CD14-positive monocyte (primary cell): ENCODE measurements around the gene CACNA1E. TPM values are rescaled to one million over a fixed set of nuclear protein-coding genes. Genes with fewer than 3 reads are reported as not detected.
A peak's percentile ranks its signal among the peaks of the same experiment; 100 is the strongest.

Experiments used
- DNase-seq, 3 donors: peaks; one replicate each; pipeline ENCODE4 v3.0.0-alpha.2; 2011 to 2022
- H2AFZ ChIP-seq: 2 replicates; pipeline ENCODE4 v1.6.0; 2012; ENCODE audit warnings: mild to moderate bottlenecking, low read depth, low read length, inconsistent platforms; ENCODE audit not compliant: insufficient read depth, poor library complexity, severe bottlenecking
- H3K27ac ChIP-seq, 2 donors: 1 replicate in 1 of 2; 2 replicates in 1 of 2; pipeline ENCODE4 v1.5.1; 2012 to 2013; ENCODE audit warnings: low read length in 2 of 2, control low read depth in 1 of 2, inconsistent platforms in 1 of 2, low read depth in 1 of 2, mild to moderate bottlenecking in 1 of 2
- H3K27me3 ChIP-seq, 2 donors: one replicate each; pipeline versions ENCODE4 v1.6.0 to v1.6.1; 2011 to 2013; ENCODE audit warnings: low read length in 2 of 2; ENCODE audit not compliant: control insufficient read depth in 2 of 2, insufficient read depth in 2 of 2
- H3K36me3 ChIP-seq, 2 donors: replicated peaks in 1 of 2; 1 replicate in 1 of 2; 2 replicates in 1 of 2; pipeline versions ENCODE4 v1.5.1 to v1.6.1; 2012 to 2013; ENCODE audit warnings: low read length in 2 of 2, control low read depth in 1 of 2, inconsistent platforms in 1 of 2, mild to moderate bottlenecking in 1 of 2; ENCODE audit not compliant: insufficient read depth in 2 of 2, control insufficient read depth in 1 of 2
- H3K4me1 ChIP-seq, 2 donors: 1 replicate in 1 of 2; 2 replicates in 1 of 2; pipeline versions ENCODE4 v1.5.1 to v1.6.1; 2012 to 2013; ENCODE audit warnings: low read length in 2 of 2, control low read depth in 1 of 2, inconsistent platforms in 1 of 2, mild to moderate bottlenecking in 1 of 2, moderate library complexity in 1 of 2; ENCODE audit not compliant: insufficient read depth in 2 of 2, control insufficient read depth in 1 of 2
- H3K4me2 ChIP-seq: replicated peaks from 2 replicates; pipeline ENCODE3; 2012; ENCODE audit warnings: low read length, moderate library complexity, mild to moderate bottlenecking; ENCODE audit not compliant: poor library complexity, severe bottlenecking; ENCODE audit errors: extremely low read depth
- H3K4me3 ChIP-seq, 3 experiments: fragments of 200-600 bp in 1 of 3; sonication (generic) in 1 of 3; replicated peaks in 1 of 3; 1 replicate in 2 of 3; 2 replicates in 1 of 3; pipeline ENCODE4 v1.5.1; 2011 to 2013; ENCODE audit warnings: low read length in 3 of 3, mild to moderate bottlenecking in 3 of 3, control low read depth in 2 of 3, low read depth in 2 of 3, inconsistent platforms in 1 of 3, moderate library complexity in 1 of 3
- H3K79me2 ChIP-seq: 2 replicates; pipeline ENCODE4 v1.6.0; 2012; ENCODE audit warnings: mild to moderate bottlenecking, control low read depth, inconsistent platforms, low read length, moderate library complexity; ENCODE audit not compliant: insufficient read depth
- H3K9ac ChIP-seq: 2 replicates; pipeline ENCODE4 v1.6.0; 2017; ENCODE audit warnings: low read length, mild to moderate bottlenecking; ENCODE audit not compliant: insufficient read depth, poor library complexity, severe bottlenecking
- H3K9me3 ChIP-seq, 2 donors: replicated peaks in 1 of 2; 1 replicate in 1 of 2; 2 replicates in 1 of 2; pipeline versions ENCODE4 v1.5.1 to v1.6.1; 2012 to 2013; ENCODE audit warnings: low read length in 2 of 2, control low read depth in 1 of 2; ENCODE audit not compliant: control insufficient read depth in 1 of 2, insufficient read depth in 1 of 2
- H4K20me1 ChIP-seq: 2 replicates; pipeline ENCODE4 v1.6.0; 2012; ENCODE audit warnings: mild to moderate bottlenecking, low read length, control low read depth, moderate library complexity; ENCODE audit not compliant: insufficient read depth
- H3K27ac Mint-ChIP-seq, 7 donors: one replicate each; pipeline ENCODE4 v1.8.0; 2020; ENCODE audit warnings: mild to moderate bottlenecking in 7 of 7, mixed read lengths in 7 of 7, moderate library complexity in 6 of 7, inconsistent platforms in 2 of 7
- H3K27me3 Mint-ChIP-seq, 3 donors: one replicate each; pipeline ENCODE4 v1.8.0; 2021 to 2022; ENCODE audit warnings: low read depth in 3 of 3, mild to moderate bottlenecking in 3 of 3, mixed read lengths in 3 of 3, moderate library complexity in 3 of 3, inconsistent platforms in 1 of 3
- H3K36me3 Mint-ChIP-seq, 2 donors: one replicate each; pipeline ENCODE4 v1.8.0; 2020; ENCODE audit warnings: mixed read lengths in 2 of 2, inconsistent platforms in 1 of 2, mild to moderate bottlenecking in 1 of 2
- H3K4me1 Mint-ChIP-seq: one replicate; pipeline ENCODE4 v1.8.0; 2020; ENCODE audit warnings: mild to moderate bottlenecking, mixed read lengths
- H3K4me3 Mint-ChIP-seq, 2 donors: one replicate each; pipeline ENCODE4 v1.8.0; 2020; ENCODE audit warnings: mild to moderate bottlenecking in 2 of 2, mixed read lengths in 2 of 2, moderate library complexity in 1 of 2
- H3K9me3 Mint-ChIP-seq, 7 donors: one replicate each; pipeline ENCODE4 v1.8.0; 2020 to 2022; ENCODE audit warnings: mixed read lengths in 7 of 7, mild to moderate bottlenecking in 6 of 7, moderate library complexity in 6 of 7, inconsistent platforms in 2 of 7
- WGBS: methylation state at CpG from one replicate; pipeline ENCODE4 v1.1.5; 2013; ENCODE audit warnings: missing lambda C conversion rate; ENCODE audit not compliant: insufficient coverage; 5-methylcytosine and 5-hydroxymethylcytosine counted together
- intact Hi-C, 2 donors: fragments of 100-400 bp; cut with micrococcal nuclease; formaldehyde crosslinking; loops; one replicate each; pipeline versions ENCODE4 v1.15.0 to v1.15.1; 2023
- polyA plus RNA-seq, 3 donors: library from polyadenylated mRNA; depleted of rRNA in 1 of 3; unstranded in 2 of 3; stranded (reverse) in 1 of 3; fragments of 300-500 nt in 2 of 3; fragments of >200 nt in 1 of 3; fragmentation: Illumina TruSeq in 2 of 3; gene quantifications; 1 replicate in 2 of 3; 2 replicates in 1 of 3; pipeline ENCODE4 v1.2.3, GENCODE V29; 2012 to 2021
- TF ChIP-seq, protein P1 (sequence below): fragments of 200-600 bp; IDR thresholded peaks from one replicate; pipeline ENCODE4 v1.8.0; 2022; ENCODE audit warnings: antibody characterized with exemption, mild to moderate bottlenecking

The CACNA1E gene
- polyA plus RNA-seq, 3 donors: 0.04 TPM; not detected in 2

DNA sequence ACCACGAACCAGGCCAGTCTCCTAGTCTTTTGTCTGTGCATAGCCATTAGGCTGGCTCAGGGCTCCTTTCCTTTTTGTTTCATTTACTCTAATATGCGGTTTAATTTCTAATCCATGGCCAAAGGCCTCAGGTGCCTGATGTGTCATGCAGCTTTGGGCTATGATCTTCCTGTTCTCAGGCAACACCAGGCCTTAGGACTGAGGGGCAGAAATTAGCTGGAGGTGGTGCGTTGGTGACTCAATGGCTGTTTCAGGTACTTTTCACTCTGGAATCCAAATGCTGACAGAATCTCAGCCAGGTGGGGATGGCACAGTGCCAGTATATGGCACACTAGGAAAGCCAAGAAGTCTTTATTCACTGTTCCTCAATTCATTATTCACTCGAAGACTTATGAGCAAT lies 105.3 kb downstream of the CACNA1E start:
- TF ChIP-seq, protein P1, sequence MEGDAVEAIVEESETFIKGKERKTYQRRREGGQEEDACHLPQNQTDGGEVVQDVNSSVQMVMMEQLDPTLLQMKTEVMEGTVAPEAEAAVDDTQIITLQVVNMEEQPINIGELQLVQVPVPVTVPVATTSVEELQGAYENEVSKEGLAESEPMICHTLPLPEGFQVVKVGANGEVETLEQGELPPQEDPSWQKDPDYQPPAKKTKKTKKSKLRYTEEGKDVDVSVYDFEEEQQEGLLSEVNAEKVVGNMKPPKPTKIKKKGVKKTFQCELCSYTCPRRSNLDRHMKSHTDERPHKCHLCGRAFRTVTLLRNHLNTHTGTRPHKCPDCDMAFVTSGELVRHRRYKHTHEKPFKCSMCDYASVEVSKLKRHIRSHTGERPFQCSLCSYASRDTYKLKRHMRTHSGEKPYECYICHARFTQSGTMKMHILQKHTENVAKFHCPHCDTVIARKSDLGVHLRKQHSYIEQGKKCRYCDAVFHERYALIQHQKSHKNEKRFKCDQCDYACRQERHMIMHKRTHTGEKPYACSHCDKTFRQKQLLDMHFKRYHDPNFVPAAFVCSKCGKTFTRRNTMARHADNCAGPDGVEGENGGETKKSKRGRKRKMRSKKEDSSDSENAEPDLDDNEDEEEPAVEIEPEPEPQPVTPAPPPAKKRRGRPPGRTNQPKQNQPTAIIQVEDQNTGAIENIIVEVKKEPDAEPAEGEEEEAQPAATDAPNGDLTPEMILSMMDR: no peak
- 94% methylated on average over 2 of the region's 4 CpGs for WGBS
- intact Hi-C loops: no loop called here
- no peaks in the 10 kb centered on the region for H3K4me1 Mint-ChIP-seq
- H3K36me3 Mint-ChIP-seq: no peaks in the 10 kb centered on the region
- H2AFZ ChIP-seq: no peak overlapping the region
- no peak overlapping the region for H3K9ac ChIP-seq
- no peak for DNase-seq
- H3K27me3 ChIP-seq: no peaks in the 10 kb centered on the region
- H4K20me1 ChIP-seq: no peaks in the 10 kb centered on the region
- no peaks in the 10 kb centered on the region for H3K79me2 ChIP-seq
- H3K36me3 ChIP-seq: no peaks in the 10 kb centered on the region
- H3K9me3 ChIP-seq: no peaks in the 10 kb centered on the region
- H3K4me1 ChIP-seq: no peaks in the 10 kb centered on the region
- no peak overlapping the region for H3K27ac ChIP-seq
- peaks cover 5 to 14% (median 6%) of the 10 kb centered on the region in 3 donors for H3K27me3 Mint-ChIP-seq
- no peak overlapping the region for H3K27ac Mint-ChIP-seq
- H3K4me3 Mint-ChIP-seq: no peak overlapping the region
- H3K9me3 Mint-ChIP-seq: no peaks in the 10 kb centered on the region
- H3K4me2 ChIP-seq: no peak overlapping the region
- no peak overlapping the region for H3K4me3 ChIP-seq

DNA sequence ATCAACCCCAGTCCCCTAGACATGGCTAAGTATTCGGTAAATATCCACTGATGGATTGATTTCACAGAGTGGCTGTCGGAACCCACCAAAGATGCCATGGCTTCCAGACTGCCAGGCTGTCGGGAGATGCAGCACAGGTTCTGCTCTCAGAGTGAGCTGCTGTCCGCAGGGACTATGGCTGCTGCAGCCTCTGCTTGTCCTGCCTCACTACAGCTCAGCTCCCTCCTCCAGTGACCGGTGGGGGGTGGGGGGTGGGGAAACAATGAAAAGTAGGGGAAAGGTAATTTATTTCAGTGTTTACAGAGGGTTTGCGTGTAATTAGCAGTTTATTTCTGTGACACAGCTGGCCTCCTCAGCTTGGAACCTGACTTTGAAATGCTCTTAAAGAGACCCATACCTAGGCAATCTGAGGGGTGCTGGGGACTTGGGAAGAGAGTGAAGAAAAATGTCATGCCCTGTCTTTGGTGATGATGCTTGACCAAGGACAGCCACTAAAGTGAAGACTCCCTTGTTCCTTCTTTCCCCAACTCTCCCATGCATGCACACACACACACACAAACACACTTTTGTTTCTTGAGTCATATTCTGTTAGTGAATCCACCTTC lies 109.0 kb downstream of the CACNA1E start:
- TF ChIP-seq, protein P1: no peak
- Histone ChIP-seq H4K20me1 (no peaks in the 10 kb centered on the region), H3K79me2 (no peaks in the 10 kb centered on the region), H3K9ac (no peak overlapping the region), H3K4me3 (no peak overlapping the region), H3K27me3 (no peaks in the 10 kb centered on the region), H3K9me3 (no peaks in the 10 kb centered on the region), H3K4me1 (no peaks in the 10 kb centered on the region), H2AFZ (no peak overlapping the region), H3K27ac (no peak overlapping the region), H3K36me3 (no peaks in the 10 kb centered on the region), H3K4me2 (no peak overlapping the region)
- no peaks in the 10 kb centered on the region for H3K4me1 Mint-ChIP-seq
- peaks cover 6 to 8% (median 6%) of the 10 kb centered on the region in 3 donors for H3K27me3 Mint-ChIP-seq
- peaks cover 0 to 6% (median 2%) of the 10 kb centered on the region in 7 donors for H3K9me3 Mint-ChIP-seq
- H3K27ac Mint-ChIP-seq: no peak overlapping the region
- no peaks in the 10 kb centered on the region for H3K36me3 Mint-ChIP-seq
- WGBS: 71% methylated on average over 3 of the region's 6 CpGs
- peak overlapping the region in 1 of 2 donors; percentile 22 for H3K4me3 Mint-ChIP-seq
- no peak for DNase-seq
- intact Hi-C loops: no loop called here
